T-helper 9 cell (primary cell): ENCODE results near the gene IL17B.

Experiments used
- DNase-seq: peaks from one replicate; pipeline ENCODE4 v3.0.0-alpha.2; 2020

IL17B gene

GRCh38 chr5:149414405-149415065 is 35.4 kb upstream of the IL17B start:
- no peak for DNase-seq

GRCh38 chr5:149413477-149414210 is 34.6 kb upstream of the IL17B start:
- DNase-seq = no peak

GRCh38 chr5:149412783-149413476 is 33.8 kb upstream of the IL17B start:
- no peak for DNase-seq

GRCh38 chr5:149411738-149412519 is 32.8 kb upstream of the IL17B start:
- no peak for DNase-seq

GRCh38 chr5:149410721-149411432 is 31.8 kb upstream of the IL17B start:
- no peak for DNase-seq

- no peak for DNase-seq
These were observed 31.0 kb upstream of the IL17B start for GRCh38 chr5:149410071-149410470.

- DNase-seq = no peak
These were observed 30.3 kb upstream of the IL17B start for GRCh38 chr5:149409268-149409948.

- no peak for DNase-seq
These were observed 29.4 kb upstream of the IL17B start for GRCh38 chr5:149408252-149409099.

GRCh38 chr5:149407323-149408251 is 28.5 kb upstream of the IL17B start:
- DNase-seq = no peak

GRCh38 chr5:149406979-149407306 is 27.9 kb upstream of the IL17B start:
- no peak for DNase-seq

- DNase-seq = no peak
These were observed 27.3 kb upstream of the IL17B start for GRCh38 chr5:149406203-149406978.

- DNase-seq = no peak
These were observed 26.6 kb upstream of the IL17B start for GRCh38 chr5:149405550-149406202.

GRCh38 chr5:149404746-149405549 is 25.9 kb upstream of the IL17B start:
- no peak for DNase-seq

- DNase-seq = no peak
These were observed 25.0 kb upstream of the IL17B start for GRCh38 chr5:149403923-149404745.

- DNase-seq = no peak
These were observed 23.2 kb upstream of the IL17B start for GRCh38 chr5:149402291-149402690.

- DNase-seq = no peak
These were observed 22.0 kb upstream of the IL17B start for GRCh38 chr5:149401051-149401450.

- DNase-seq = no peak
These were observed 21.2 kb upstream of the IL17B start for GRCh38 chr5:149400304-149400703.
